OCI-LY7 (cell line): ENCODE results near the gene NDUFA12. TPM values are rescaled to one million over a fixed set of nuclear protein-coding genes. Genes with fewer than 3 reads are reported as not detected.

Experiments
- BruUV-seq: library from RNA; stranded (reverse); fragments of 400-500 nt; replicated peaks from 2 replicates; lab custom pipeline; 2021; lab: Mats Ljungman, UMichigan
- CTCF ChIA-PET: fragments of 300-600 bp; sonication (Branson Sonifier 250); formaldehyde crosslinking; loops from one replicate; lab custom pipeline; 2022; ENCODE audit warnings: antibody characterized with exemption; ENCODE audit not compliant: unreplicated experiment; lab: Charles Lee
- POLR2A ChIA-PET: fragments of 300-600 bp; sonication (Branson Sonifier 250); formaldehyde crosslinking; loops from one replicate; lab custom pipeline; 2022; ENCODE audit warnings: antibody characterized with exemption; lab: Charles Lee
- DNase-seq: peaks from one replicate; pipeline ENCODE4 v3.0.0-alpha.2; 2015; ENCODE audit warnings: low spot score
- H2AFZ ChIP-seq: fragments of 200-600 bp; sonication (generic), shearing (Covaris generic); 2 replicates; pipeline ENCODE4 v1.6.1; 2014; ENCODE audit warnings: mild to moderate bottlenecking, antibody characterized with exemption, low read length, moderate library complexity
- H3K27ac ChIP-seq: fragments of 200-600 bp; sonication (generic); 2 replicates; pipeline ENCODE4 v1.5.1; 2014; ENCODE audit warnings: mixed run types, low read depth, mild to moderate bottlenecking, moderate library complexity, low read length, inconsistent platforms; ENCODE audit not compliant: poor library complexity, severe bottlenecking
- H3K36me3 ChIP-seq: fragments of 200-600 bp; sonication (generic); 2 replicates; pipeline ENCODE4 v1.6.1; 2014; ENCODE audit warnings: mild to moderate bottlenecking, antibody characterized with exemption, low read length, moderate library complexity, mixed read lengths; ENCODE audit not compliant: insufficient read depth
- H3K4me1 ChIP-seq: fragments of 200-600 bp; sonication (generic); 2 replicates; pipeline ENCODE4 v1.5.1; 2014; ENCODE audit warnings: mild to moderate bottlenecking, low read length; ENCODE audit not compliant: insufficient read depth, poor library complexity, severe bottlenecking
- H3K4me2 ChIP-seq: fragments of 200-600 bp; sonication (generic); 2 replicates; pipeline ENCODE4 v1.6.1; 2014; ENCODE audit warnings: mild to moderate bottlenecking, low read length
- H3K4me3 ChIP-seq: fragments of 200-600 bp; sonication (generic); 2 replicates; pipeline ENCODE4 v1.5.1; 2014; ENCODE audit warnings: mild to moderate bottlenecking, low read depth, low read length; ENCODE audit not compliant: poor library complexity, severe bottlenecking
- H3K79me2 ChIP-seq: fragments of 200-600 bp; sonication (generic); 2 replicates; pipeline ENCODE4 v1.6.1; 2016; ENCODE audit warnings: low read depth, mild to moderate bottlenecking, low read length, moderate library complexity, mixed read lengths; ENCODE audit not compliant: insufficient read depth
- H3K9me2 ChIP-seq: fragments of 200-600 bp; sonication (generic); 2 replicates; pipeline ENCODE4 v1.6.1; 2016; ENCODE audit warnings: mild to moderate bottlenecking, low read length, mixed read lengths; ENCODE audit not compliant: insufficient read depth
- H3K9me3 ChIP-seq: fragments of 200-600 bp; sonication (generic); 2 replicates; pipeline ENCODE4 v1.6.1; 2014; ENCODE audit warnings: mild to moderate bottlenecking, mixed run types, low read length, mixed read lengths
- H4K20me1 ChIP-seq: fragments of 200-600 bp; sonication (generic); 2 replicates; pipeline ENCODE4 v1.6.1; 2014; ENCODE audit warnings: mild to moderate bottlenecking, antibody characterized with exemption, low read length, moderate library complexity, mixed read lengths; ENCODE audit not compliant: insufficient read depth
- EZH2phosphoT487 ChIP-seq: fragments of 200-600 bp; sonication (generic); IDR thresholded peaks from 2 replicates; pipeline ENCODE4 v1.6.1; 2018; ENCODE audit warnings: low read depth, borderline replicate concordance, mild to moderate bottlenecking, mixed run types, antibody characterized with exemption, low read length, moderate library complexity, mixed read lengths
- intact Hi-C: fragments of 100-400 bp; cut with micrococcal nuclease; formaldehyde crosslinking; loops from one replicate; pipeline ENCODE4 v1.10.0; 2022; ENCODE audit not compliant: unreplicated experiment
- total RNA-seq, 2 experiments: library from RNA; depleted of rRNA in 1 of 2; stranded (reverse); fragments of >200 nt in 1 of 2; shearing (Covaris generic) in 1 of 2; gene quantifications; 2 replicates each; pipeline ENCODE4 v1.2.3, GENCODE V29; 2014 to 2022
- TF ChIP-seq, protein P1 (sequence below): fragments of 200-600 bp; sonication (generic); conservative IDR thresholded peaks from 2 replicates; pipeline ENCODE4 v1.5.1; 2014; ENCODE audit warnings: mild to moderate bottlenecking, antibody characterized with exemption, low read length, moderate library complexity, mixed read lengths

Gene NDUFA12
- total RNA-seq, 2 experiments from 2014 or later: 127 to 147 TPM

DNA sequence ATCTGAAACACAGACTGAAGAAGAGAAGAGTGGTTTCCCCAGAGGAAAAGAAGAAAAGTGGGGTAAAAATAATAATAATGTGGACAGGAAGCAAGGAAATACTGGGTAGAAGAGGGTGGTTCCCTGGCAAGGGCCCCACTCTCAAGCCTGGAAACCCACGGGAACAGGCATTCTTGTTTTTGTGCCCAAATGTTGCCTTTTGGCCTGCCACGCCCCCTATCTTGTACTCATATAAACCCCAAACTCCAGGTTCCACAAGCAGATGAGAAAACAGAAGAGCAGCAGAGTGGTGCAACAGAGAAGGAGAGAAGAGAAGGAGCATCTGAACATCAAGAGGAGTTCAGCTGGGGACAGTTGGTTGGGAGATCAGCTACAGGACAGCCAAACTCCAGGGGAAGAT is 51.2 kb downstream of the NDUFA12 start:
- no peak for DNase-seq
- no peaks in the 10 kb centered on the region for H3K36me3 ChIP-seq
- ChIA-PET CTCF (no interaction called here), POLR2A (interaction anchor here (0.5 to 1.8 kb wide), 8 partner anchors 10 to 432 kb away, joined by 3 to 4 read pairs (median 4); no protein-coding TSS in a partner anchor)
- H3K4me1 ChIP-seq: no peaks in the 10 kb centered on the region
- no peak overlapping the region for H3K4me3 ChIP-seq
- intact Hi-C loops: no loop called here
- H2AFZ ChIP-seq: no peak overlapping the region
- no peaks in the 10 kb centered on the region for H3K79me2 ChIP-seq
- H3K9me2 ChIP-seq: no peaks in the 10 kb centered on the region
- no peaks in the 10 kb centered on the region for H4K20me1 ChIP-seq
- no TSS peak for BruUV-seq
- H3K27ac ChIP-seq: no peak overlapping the region
- no peaks in the 10 kb centered on the region for H3K9me3 ChIP-seq
- no peak overlapping the region for H3K4me2 ChIP-seq
- no peak for TF ChIP-seq EZH2phosphoT487
- TF ChIP-seq, protein P1, sequence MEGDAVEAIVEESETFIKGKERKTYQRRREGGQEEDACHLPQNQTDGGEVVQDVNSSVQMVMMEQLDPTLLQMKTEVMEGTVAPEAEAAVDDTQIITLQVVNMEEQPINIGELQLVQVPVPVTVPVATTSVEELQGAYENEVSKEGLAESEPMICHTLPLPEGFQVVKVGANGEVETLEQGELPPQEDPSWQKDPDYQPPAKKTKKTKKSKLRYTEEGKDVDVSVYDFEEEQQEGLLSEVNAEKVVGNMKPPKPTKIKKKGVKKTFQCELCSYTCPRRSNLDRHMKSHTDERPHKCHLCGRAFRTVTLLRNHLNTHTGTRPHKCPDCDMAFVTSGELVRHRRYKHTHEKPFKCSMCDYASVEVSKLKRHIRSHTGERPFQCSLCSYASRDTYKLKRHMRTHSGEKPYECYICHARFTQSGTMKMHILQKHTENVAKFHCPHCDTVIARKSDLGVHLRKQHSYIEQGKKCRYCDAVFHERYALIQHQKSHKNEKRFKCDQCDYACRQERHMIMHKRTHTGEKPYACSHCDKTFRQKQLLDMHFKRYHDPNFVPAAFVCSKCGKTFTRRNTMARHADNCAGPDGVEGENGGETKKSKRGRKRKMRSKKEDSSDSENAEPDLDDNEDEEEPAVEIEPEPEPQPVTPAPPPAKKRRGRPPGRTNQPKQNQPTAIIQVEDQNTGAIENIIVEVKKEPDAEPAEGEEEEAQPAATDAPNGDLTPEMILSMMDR: no peak

DNA sequence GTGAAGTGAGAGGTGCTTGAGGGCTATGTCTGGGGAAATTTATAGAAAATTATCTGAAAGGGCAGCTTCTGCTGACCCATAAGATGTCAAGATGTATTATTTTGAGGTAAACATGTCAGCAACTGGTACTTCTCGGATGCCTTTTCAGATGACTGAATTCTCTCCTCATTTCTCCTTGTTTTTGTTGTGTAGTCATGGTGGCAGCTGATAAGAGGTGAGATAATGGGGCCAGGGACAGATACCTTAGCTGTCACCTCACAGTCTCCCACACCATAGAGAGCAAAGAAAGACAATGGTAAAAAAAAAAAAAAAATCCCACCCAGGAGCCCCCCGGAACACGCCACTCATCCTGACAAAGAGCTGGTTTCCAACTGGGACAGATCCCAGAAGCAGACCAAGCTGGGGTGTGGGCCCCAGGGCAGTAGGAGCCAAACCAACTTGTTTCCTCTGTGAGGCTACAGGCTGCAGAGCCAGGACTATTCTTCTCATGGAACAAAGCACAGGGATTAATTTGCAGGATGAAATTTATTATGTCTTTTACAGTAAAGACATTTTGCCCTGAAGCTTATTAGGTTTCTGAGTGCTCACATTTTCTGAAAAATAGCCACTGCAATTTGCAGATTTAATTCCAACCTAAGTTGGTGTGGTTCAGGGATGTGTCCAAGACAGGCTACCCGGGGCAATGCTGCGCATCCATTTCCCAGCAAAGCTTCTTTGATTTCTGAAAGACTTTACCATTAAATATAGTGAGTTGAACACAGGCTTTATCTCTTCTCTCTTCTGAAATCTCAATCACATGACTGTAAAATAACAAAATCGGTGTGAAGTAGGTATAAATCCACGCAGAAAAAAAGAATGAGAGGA is 52.2 kb downstream of the NDUFA12 start:
- no peak overlapping the region for H3K4me3 ChIP-seq
- ChIA-PET CTCF (no interaction called here), POLR2A (interaction anchor here (0.5 to 1.1 kb wide), 6 partner anchors 12 to 433 kb away, joined by 3 to 4 read pairs (median 4); no protein-coding TSS in a partner anchor)
- no peak overlapping the region for H3K27ac ChIP-seq
- H3K79me2 ChIP-seq: no peaks in the 10 kb centered on the region
- no peaks in the 10 kb centered on the region for H3K9me2 ChIP-seq
- H3K36me3 ChIP-seq: no peaks in the 10 kb centered on the region
- H3K9me3 ChIP-seq: no peaks in the 10 kb centered on the region
- H2AFZ ChIP-seq: no peak overlapping the region
- no peaks in the 10 kb centered on the region for H3K4me1 ChIP-seq
- no peak for DNase-seq
- TF ChIP-seq, protein P1: no peak
- TF ChIP-seq EZH2phosphoT487: no peak
- no peak overlapping the region for H3K4me2 ChIP-seq
- intact Hi-C loops: no loop called here
- no peaks in the 10 kb centered on the region for H4K20me1 ChIP-seq
- BruUV-seq: no TSS peak
